Lower leg skin (tissue), 4 donors: ENCODE results near the gene ESPN. TPM values are rescaled to one million over a fixed set of nuclear protein-coding genes. Genes with fewer than 3 reads are reported as not detected.
"Not testable (repeated sequence)": the region's sequence is repeated elsewhere in the genome, so short reads cannot be mapped to it uniquely, and the experiment has no call there.

Experiments
- DNase-seq, 2 donors: peaks; one replicate each; pipeline ENCODE4 v3.0.0-alpha.2; 2019; ENCODE audit warnings: low spot score in 2 of 2
- H3K4me3 ChIP-seq: fragments of 200-600 bp; sonication (generic); 2 replicates; pipeline ENCODE4 v1.5.1; 2017; ENCODE audit warnings: mild to moderate bottlenecking, low read depth; ENCODE audit not compliant: poor library complexity, severe bottlenecking
- CTCF ChIP-seq, 3 donors: fragments of 450-650 bp; IDR thresholded peaks; one replicate each; pipeline ENCODE4 v1.5.1; 2016; ENCODE audit warnings: antibody characterized with exemption in 3 of 3, mild to moderate bottlenecking in 3 of 3, moderate library complexity in 2 of 3
- POLR2A ChIP-seq, 2 donors: fragments of 450-650 bp; IDR thresholded peaks; one replicate each; pipeline ENCODE4 v1.6.1; 2016 to 2017; ENCODE audit warnings: antibody characterized with exemption in 2 of 2, mild to moderate bottlenecking in 1 of 2, moderate library complexity in 1 of 2
- WGBS, 2 donors: methylation state at CpG; one replicate each; pipeline ENCODE4 v1.1.5; 2018; 5-methylcytosine and 5-hydroxymethylcytosine counted together
- intact Hi-C: fragments of 100-400 bp; cut with DNase I; formaldehyde crosslinking; loops from one replicate; pipeline ENCODE4 v1.15.0; 2023; ENCODE audit warnings: low total_unique reads
- total RNA-seq, 4 donors: library from RNA; depleted of rRNA; stranded (reverse); fragments of >200 nt; gene quantifications; one replicate each; pipeline ENCODE4 v1.1.0, GENCODE V29; 2016

Gene ESPN
- total RNA-seq, 4 donors from 2014 or later = 27.5 to 64.3 (median 30.3) TPM

- DNase-seq = no peak
- intact Hi-C loops = no loop called here
- H3K4me3 ChIP-seq = no peak overlapping the region
- WGBS, 2 donors = 4 to 7% methylated on average over 31 to 35 of the region's 35 CpGs
- TF ChIP-seq CTCF (IDR thresholded peaks at IDR 0.05) = no peak
- no peak for TF ChIP-seq POLR2A (IDR thresholded peaks at IDR 0.05)
Measured at GRCh38 chr1:6424000-6424565, 493 bp upstream of the ESPN start.

DNA sequence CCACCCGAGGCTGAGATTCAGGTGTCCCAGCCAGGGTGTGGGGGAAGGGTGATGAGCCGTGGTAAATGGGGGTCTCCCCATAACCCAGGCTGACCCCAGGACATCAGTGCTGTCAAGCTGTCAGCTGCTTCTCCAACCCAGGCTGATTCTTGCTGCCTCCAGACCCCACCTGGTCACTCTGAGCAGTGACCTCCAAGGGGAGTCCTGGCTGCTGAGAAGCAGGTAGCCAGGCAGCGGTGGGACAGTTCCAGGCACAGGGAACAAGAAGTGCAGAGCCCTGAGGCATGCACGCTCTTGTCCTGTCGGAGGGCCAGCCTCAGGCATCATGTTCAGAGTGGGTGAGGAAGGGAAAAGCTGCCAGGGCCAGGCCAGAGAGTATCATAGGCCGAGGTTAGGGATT lies 1.1 kb downstream of the ESPN start:
- no peak for DNase-seq
- no peak overlapping the region for H3K4me3 ChIP-seq
- intact Hi-C loops = no loop called here
- 70 to 75% methylated on average over 6 of the region's 6 CpGs for WGBS, 2 donors
- TF ChIP-seq CTCF (IDR thresholded peaks at IDR 0.05) (no peak), POLR2A (IDR thresholded peaks at IDR 0.05) (no peak)

DNA sequence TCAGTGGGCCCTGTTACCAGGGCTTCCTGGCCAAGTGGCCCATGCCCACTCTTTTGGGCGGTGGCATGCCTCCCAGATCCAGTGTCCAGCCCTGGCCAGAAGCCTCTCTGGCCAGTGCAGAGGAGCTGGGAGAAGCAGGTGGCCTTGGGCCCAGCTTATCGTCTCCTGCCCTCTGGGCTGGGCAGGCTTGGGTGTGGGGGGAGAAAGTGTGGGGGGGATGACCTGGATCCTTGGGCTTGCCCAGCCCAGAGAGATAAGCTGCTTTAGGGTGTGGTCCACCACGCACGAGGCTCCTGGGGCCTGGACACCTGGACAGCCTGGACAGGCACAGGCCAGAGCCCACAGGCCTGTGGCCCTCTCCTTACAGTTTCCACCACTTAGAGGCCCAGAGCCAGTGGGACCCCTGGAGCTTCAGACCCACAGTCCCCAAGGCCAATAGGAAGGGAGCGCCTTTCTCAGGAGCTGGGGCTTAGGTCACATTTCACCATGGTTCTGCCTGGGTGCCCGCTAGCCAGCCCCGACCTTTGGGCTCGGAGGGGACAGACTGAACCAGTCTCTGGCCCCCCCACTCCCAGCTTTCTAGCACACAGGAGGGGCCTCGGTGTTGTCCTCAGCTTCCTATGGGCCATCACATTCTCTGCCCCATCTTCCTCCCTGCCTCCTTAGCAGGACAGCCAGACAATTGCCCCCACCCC lies 1.8 kb downstream of the ESPN start:
- DNase-seq = no peak
- intact Hi-C loops = no loop called here
- 73 to 84% methylated on average over 5 to 9 of the region's 9 CpGs for WGBS, 2 donors
- no peak for TF ChIP-seq POLR2A (IDR thresholded peaks at IDR 0.05)
- TF ChIP-seq CTCF (IDR thresholded peaks at IDR 0.05) = no peak
- H3K4me3 ChIP-seq = no peak overlapping the region

DNA sequence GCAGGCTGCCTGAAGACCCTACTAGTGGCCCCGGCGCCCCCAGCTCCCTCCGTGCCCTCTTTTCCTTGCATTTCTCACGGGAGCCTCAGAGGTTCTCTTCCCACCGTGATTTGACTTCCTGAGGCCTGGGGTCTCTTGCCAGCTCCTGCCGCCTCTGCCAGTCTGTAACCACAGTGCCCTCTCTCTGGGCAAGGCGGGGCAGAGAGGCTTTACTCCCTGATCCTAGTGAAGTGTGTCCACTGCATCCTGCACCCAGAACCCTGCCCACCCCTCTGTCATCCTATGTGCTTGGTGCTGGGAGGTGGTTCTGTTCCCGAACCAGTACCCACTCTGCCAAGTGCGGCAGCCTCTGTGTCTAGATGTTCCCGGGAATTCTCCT lies 2.4 kb downstream of the ESPN start:
- TF ChIP-seq POLR2A (IDR thresholded peaks at IDR 0.05) = no peak
- no peak for TF ChIP-seq CTCF (IDR thresholded peaks at IDR 0.05)
- 78 to 82% methylated on average over 10 of the region's 10 CpGs for WGBS, 2 donors
- H3K4me3 ChIP-seq = no peak overlapping the region
- no peak for DNase-seq
- intact Hi-C loops = no loop called here

DNA sequence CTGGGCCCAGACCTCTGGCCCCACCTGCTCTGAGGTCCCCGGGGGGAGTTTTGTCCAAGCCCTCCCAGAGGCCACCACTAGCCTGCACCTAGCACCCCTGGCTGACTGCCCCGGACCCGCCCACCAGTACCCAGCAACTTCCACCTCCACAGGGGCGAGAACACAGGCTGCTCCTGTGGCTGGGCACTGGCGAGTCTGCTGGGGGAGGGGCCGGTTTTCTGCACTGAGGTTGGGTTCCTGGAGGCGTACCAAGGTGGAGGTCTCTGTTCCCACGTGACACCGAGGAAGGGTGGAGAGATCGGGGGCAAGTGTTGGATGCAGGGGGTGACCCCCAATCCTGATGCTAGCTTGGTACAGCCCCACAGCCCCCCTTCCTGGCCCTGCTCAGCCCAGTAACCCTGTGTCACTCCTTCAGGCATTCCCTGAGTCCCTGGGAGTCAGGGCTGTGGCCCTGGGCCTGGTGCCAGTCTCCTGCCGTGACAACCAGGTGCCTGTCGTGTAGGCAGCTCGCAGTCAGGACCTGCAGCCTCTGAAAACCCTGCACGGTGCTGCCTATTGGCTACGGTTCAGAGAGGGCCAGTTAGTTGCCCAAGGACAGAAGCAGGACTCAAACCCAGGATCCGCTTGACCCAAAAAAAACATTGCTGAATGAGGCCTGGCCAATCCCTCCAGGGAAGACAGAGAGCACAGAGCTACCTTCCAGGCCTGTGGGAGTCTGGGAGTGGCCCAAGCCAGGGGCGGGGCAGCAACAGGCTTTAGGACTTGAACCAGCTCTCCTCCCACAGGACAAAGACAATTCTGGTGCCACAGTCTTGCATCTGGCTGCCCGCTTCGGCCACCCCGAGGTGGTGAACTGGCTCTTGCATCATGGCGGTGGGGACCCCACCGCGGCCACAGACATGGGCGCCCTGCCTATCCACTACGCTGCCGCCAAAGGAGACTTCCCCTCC lies 3.1 kb downstream of the ESPN start:
- 51 to 53% methylated on average over 20 to 26 of the region's 26 CpGs for WGBS, 2 donors
- TF ChIP-seq CTCF (IDR thresholded peaks at IDR 0.05) (no peak), POLR2A (IDR thresholded peaks at IDR 0.05) (no peak)
- DNase-seq = no peak
- no peak overlapping the region for H3K4me3 ChIP-seq
- intact Hi-C loops = no loop called here

DNA sequence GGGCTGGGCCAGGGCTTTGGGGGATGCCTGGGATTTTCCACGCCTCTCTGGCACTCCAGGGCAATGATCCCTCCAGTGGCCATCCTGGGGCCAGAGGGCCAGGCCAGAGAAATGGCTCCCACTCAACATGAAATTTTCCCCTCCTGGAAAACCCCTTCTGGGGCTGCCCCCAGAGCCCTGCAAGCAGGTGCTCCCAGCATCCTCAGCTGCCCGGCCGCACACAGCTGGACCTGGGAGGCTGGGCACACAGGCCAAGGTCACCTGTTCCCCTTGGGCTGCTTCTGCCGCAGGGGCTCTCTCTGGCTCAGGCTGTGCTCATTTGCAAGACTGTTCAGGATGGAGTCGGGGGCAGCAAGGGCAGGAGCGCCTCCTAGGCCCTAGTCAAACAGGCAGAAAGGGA lies 3.9 kb downstream of the ESPN start:
- H3K4me3 ChIP-seq, DNase-seq, intact Hi-C loops: not testable (repeated sequence)
- WGBS, 2 donors = 80 to 91% methylated on average over 1 to 4 of the region's 6 CpGs

DNA sequence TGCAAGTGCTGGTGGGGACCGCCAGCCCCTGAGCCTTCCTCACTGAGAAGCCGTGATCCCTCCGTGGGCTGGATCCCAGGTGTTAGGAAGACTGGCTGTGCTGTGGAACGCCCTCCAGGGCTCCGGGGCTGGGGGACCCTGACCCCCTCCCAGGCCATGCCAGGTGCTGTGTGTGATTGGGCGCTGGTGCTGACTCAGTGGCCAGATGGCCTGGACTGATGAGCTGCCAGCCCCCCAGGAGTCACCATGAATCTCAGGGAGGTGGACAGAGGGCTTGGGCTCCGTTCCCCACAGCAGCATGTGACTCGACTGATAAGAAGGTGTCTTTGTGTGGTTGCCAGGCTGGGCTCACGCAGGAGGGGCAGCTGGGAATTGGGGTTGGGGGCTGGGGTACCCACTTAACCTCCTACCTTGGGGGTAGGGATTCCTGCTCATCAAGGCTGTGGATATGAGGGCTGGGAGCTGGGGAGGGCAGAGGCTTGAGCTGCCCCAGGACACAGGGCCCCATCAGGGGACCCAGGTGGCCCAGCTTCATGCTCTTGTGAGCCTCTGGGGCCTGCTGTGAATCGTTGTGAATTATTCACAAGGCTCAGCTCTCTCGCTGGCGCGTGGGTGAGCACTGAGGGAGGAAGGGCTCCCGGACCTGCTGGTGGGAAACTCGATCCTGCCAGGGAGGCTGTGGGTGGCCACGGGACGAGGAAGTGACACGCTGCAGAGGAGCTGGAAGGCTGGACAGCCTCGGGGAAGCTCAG lies 5.3 kb downstream of the ESPN start:
- DNase-seq, intact Hi-C loops, H3K4me3 ChIP-seq: not testable (repeated sequence)
- WGBS, 2 donors = 49 to 53% methylated on average over 15 to 18 of the region's 19 CpGs
